K562 (cell line): Measurements from ENCODE around the gene TUBG2. TPM values are rescaled to one million over a fixed set of nuclear protein-coding genes. Genes with fewer than 3 reads are reported as not detected.
A peak's percentile ranks its signal among the peaks of the same experiment; 100 is the strongest.

Source experiments
- C11orf30 ChIP-seq: fragments of 450-650 bp; IDR thresholded peaks from 2 replicates; pipeline ENCODE4 v1.6.1; 2016; ENCODE audit warnings: low read depth, mild to moderate bottlenecking
- E2F1 ChIP-seq: sonication (generic); formaldehyde crosslinking; IDR thresholded peaks from 2 replicates; pipeline ENCODE4 v1.8.1; 2023; ENCODE audit warnings: mild to moderate bottlenecking, missing genetic modification reagents, moderate library complexity
- EHMT2 ChIP-seq: fragments of 450-650 bp; IDR thresholded peaks from 2 replicates; pipeline ENCODE4 v1.6.1; 2018; ENCODE audit warnings: antibody characterized with exemption
- FOXK1 ChIP-seq: sonication (generic); formaldehyde crosslinking; IDR thresholded peaks from 2 replicates; pipeline ENCODE4 v1.8.0; 2022; ENCODE audit warnings: missing genetic modification reagents, mild to moderate bottlenecking, borderline replicate concordance
- HEY1 ChIP-seq: fragments of 250-450 bp; sonication (Bioruptor Pico); IDR thresholded peaks from 2 replicates; pipeline ENCODE4 v1.5.0; 2020; ENCODE audit warnings: mild to moderate bottlenecking, moderate library complexity, borderline replicate concordance
- MCM3 ChIP-seq: fragments of 450-650 bp; IDR thresholded peaks from 2 replicates; pipeline ENCODE4 v1.6.1; 2016
- NFATC3 ChIP-seq: fragments of 450-650 bp; IDR thresholded peaks from 2 replicates; pipeline ENCODE4 v1.6.1; 2017; ENCODE audit warnings: mild to moderate bottlenecking
- NFIC ChIP-seq: fragments of 450-650 bp; IDR thresholded peaks from 2 replicates; pipeline ENCODE4 v1.6.1; 2017; ENCODE audit warnings: mild to moderate bottlenecking, inconsistent platforms
- POLR2AphosphoS2 ChIP-seq: IDR thresholded peaks from 2 replicates; pipeline ENCODE4 v1.6.1; 2012; ENCODE audit warnings: low read length, improper control_type of control experiment
- POLR2B ChIP-seq: fragments of 450-650 bp; IDR thresholded peaks from 2 replicates; pipeline ENCODE4 v1.6.1; 2018; ENCODE audit warnings: low read depth; ENCODE audit not compliant: partially characterized antibody
- POU5F1 ChIP-seq: fragments of 150-350 bp; IDR thresholded peaks from 2 replicates; pipeline ENCODE4 v1.6.1; 2014; ENCODE audit warnings: borderline replicate concordance, low read length, low read depth, mild to moderate bottlenecking; ENCODE audit not compliant: partially characterized antibody
- PREB ChIP-seq: sonication (generic); formaldehyde crosslinking; IDR thresholded peaks from 2 replicates; pipeline ENCODE4 v1.8.1; 2023; ENCODE audit warnings: mild to moderate bottlenecking, missing genetic modification reagents
- RFX5 ChIP-seq: IDR thresholded peaks from 2 replicates; pipeline ENCODE4 v1.6.1; 2011; ENCODE audit warnings: low read depth, mild to moderate bottlenecking, improper control_type of control experiment, low read length
- SLC30A9 ChIP-seq: fragments of 250-450 bp; sonication (Bioruptor Pico); IDR thresholded peaks from 2 replicates; pipeline ENCODE4 v1.8.0; 2022; ENCODE audit warnings: mild to moderate bottlenecking, moderate library complexity
- SRSF3 ChIP-seq: fragments of 200-400 bp; formaldehyde crosslinking; IDR thresholded peaks from 2 replicates; pipeline ENCODE4 v1.6.1; 2016; ENCODE audit warnings: mild to moderate bottlenecking, low read length, moderate library complexity; ENCODE audit not compliant: insufficient read depth
- TAF1 ChIP-seq: IDR thresholded peaks from 2 replicates; pipeline ENCODE4 v1.6.1; 2011; ENCODE audit warnings: mild to moderate bottlenecking, low read length, moderate library complexity; ENCODE audit not compliant: insufficient read depth, control insufficient read depth, severe bottlenecking; ENCODE audit errors: extremely low read depth
- TCF15 ChIP-seq: fragments of 250-450 bp; sonication (Bioruptor Pico); IDR thresholded peaks from 2 replicates; pipeline ENCODE4 v1.8.0; 2022; ENCODE audit warnings: moderate library complexity, mild to moderate bottlenecking, inconsistent platforms
- TRIM25 ChIP-seq: fragments of 450-650 bp; IDR thresholded peaks from 2 replicates; pipeline ENCODE4 v1.7.0; 2016; ENCODE audit warnings: borderline replicate concordance
- ZBTB7A ChIP-seq: IDR thresholded peaks from 2 replicates; pipeline ENCODE4 v1.6.1; 2011; ENCODE audit warnings: low read depth, mild to moderate bottlenecking, low read length, moderate library complexity, borderline replicate concordance; ENCODE audit not compliant: control insufficient read depth
- ZNF146 ChIP-seq: IDR thresholded peaks from one replicate; pipeline ENCODE4 v1.6.1; 2018; ENCODE audit warnings: missing compliant biosample characterization; ENCODE audit not compliant: unreplicated experiment
- ZNF175 ChIP-seq: fragments of 200-800 bp; sonication (Bioruptor generic); IDR thresholded peaks from 2 replicates; pipeline ENCODE4 v1.6.1; 2016; ENCODE audit warnings: low read depth, mild to moderate bottlenecking, missing genetic modification characterization, missing compliant biosample characterization
- ZNF280B ChIP-seq: fragments of 250-450 bp; sonication (Bioruptor Pico); IDR thresholded peaks from 2 replicates; pipeline ENCODE4 v1.5.1; 2021; ENCODE audit warnings: mild to moderate bottlenecking
- ZNF444 ChIP-seq: fragments of 250-450 bp; sonication (Bioruptor Pico); IDR thresholded peaks from 2 replicates; pipeline ENCODE4 v1.4.0; 2020; ENCODE audit warnings: mild to moderate bottlenecking, moderate library complexity
- ZNF717 ChIP-seq: fragments of 250-450 bp; sonication (Bioruptor Pico); IDR thresholded peaks from 2 replicates; pipeline ENCODE4 v1.5.0; 2021
- polyA plus RNA-seq, 8 experiments: library from polyadenylated mRNA; depleted of rRNA in 4 of 8; stranded (reverse) in 5 of 8; unstranded in 3 of 8; fragments of >200 nt; fragmentation: Nextera tagmentation in 2 of 8; fragmentation: Illumina TruSeq in 1 of 8; extraction: Ambion mirVana in 2 of 8; extraction: Trizol in 1 of 8; gene quantifications; 2 replicates each; pipeline versions ENCODE4 v1.2.1 to v1.2.3, GENCODE V29; 2011 to 2014; ENCODE audit warnings: inconsistent platforms in 1 of 8, missing spikeins in 1 of 8
- total RNA-seq, 7 experiments: library from RNA; depleted of rRNA in 6 of 7; stranded (reverse); fragments of >200 nt in 6 of 7; fragmentation: Illumina TruSeq in 2 of 7; extraction: Trizol in 2 of 7; gene quantifications; 2 replicates each; pipeline versions ENCODE4 v1.2.1 to v1.2.3, GENCODE V29; 2011 to 2021; ENCODE audit warnings: low replicate concordance in 1 of 7

The TUBG2 gene
- total and polyA plus RNA-seq, 9 of the 15 experiments (the other 6 are each of a cell fraction or from before 2014, with no cell fraction given) = 0.09 to 0.80 (median 0.24) TPM; not detected in 2

- no peak for TF ChIP-seq NFATC3
- TF ChIP-seq TCF15 (CRISPR knock-in tag) = no peak
- TF ChIP-seq ZBTB7A = peak; percentile 91
- no peak for TF ChIP-seq TRIM25
- no peak for TF ChIP-seq PREB (CRISPR knock-in tag)
- TF ChIP-seq ZNF280B (CRISPR knock-in tag) = no peak
- TF ChIP-seq POLR2B = peak; percentile 53
- peak; percentile 74 for TF ChIP-seq NFIC
- TF ChIP-seq C11orf30 = no peak
- no peak for TF ChIP-seq HEY1 (CRISPR knock-in tag)
- TF ChIP-seq ZNF175 (CRISPR knock-in tag) = no peak; the same call in 1 of the 2 replicates
- TF ChIP-seq POU5F1 = no peak
- no peak for TF ChIP-seq POLR2AphosphoS2
- TF ChIP-seq SRSF3 = 0 out of 2 replicates have a peak, but pooled peaks have one; percentile 32
- TF ChIP-seq ZNF146 (CRISPR knock-in tag) = no peak
- no peak for TF ChIP-seq SLC30A9 (CRISPR knock-in tag)
- no peak for TF ChIP-seq EHMT2
- no peak for TF ChIP-seq MCM3
- TF ChIP-seq E2F1 (CRISPR knock-in tag) = no peak
- TF ChIP-seq ZNF717 = no peak
- TF ChIP-seq ZNF444 (CRISPR knock-in tag) = no peak
- no peak for TF ChIP-seq FOXK1 (CRISPR knock-in tag)
- TF ChIP-seq RFX5 = no peak
- TF ChIP-seq TAF1 = peak; percentile 32
Measured at GRCh38 chr17:42676424-42677011, 17.4 kb downstream of the TUBG2 start, which contains the start of gene PLEKHH3 (continued).
